Body of pancreas (tissue), 4 donors: ENCODE results near the gene OR51S1.

Experiments
- POLR2A ChIP-seq, 3 donors: fragments of 450-650 bp; IDR thresholded peaks; one replicate each; pipeline ENCODE4 v1.6.1; 2016; ENCODE audit warnings: antibody characterized with exemption in 3 of 3, mild to moderate bottlenecking in 2 of 3
- TF ChIP-seq, protein P1 (sequence below), 7 experiments: fragments of 450-650 bp in 4 of 7; fragments of 200-600 bp in 3 of 7; sonication (generic) in 3 of 7; IDR thresholded peaks; one replicate each; pipeline ENCODE4 v1.5.1; 2016 to 2019; ENCODE audit warnings: antibody characterized with exemption in 7 of 7

DNA sequence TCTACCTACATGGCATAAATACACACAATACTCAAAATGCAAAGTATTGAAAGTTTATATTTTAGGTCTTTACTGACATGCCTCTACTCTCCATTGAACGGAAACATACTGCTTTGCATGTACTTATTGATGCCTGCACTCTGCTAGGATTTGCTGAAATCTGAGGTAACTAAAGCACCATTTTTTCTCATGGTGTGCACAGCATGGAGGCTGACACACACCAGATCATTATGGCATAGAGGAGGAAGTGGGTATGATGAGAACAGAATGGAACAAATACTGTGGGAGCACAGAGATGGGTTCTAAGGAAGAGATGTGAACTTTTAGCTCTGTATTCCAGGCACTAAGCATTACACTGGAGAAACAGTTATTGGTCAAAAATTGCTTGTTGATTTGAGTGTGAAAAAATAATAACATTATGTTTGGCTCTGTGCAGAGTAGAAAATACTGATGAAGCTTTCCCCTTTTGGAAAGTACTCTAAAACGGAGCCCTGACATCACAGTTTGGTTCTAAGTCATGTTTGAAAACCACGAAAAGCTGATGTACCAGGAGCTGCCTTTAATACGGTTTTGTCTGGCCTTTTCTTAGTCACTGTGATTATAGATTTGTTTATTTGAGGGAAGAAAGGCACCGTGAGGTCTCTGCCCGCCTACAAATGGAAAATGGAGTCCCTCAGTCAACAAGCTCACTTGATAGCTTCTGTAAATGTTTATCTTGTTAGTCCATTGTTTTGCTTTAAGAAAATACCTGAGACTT lies 50.4 kb downstream of the OR51S1 start:
- TF ChIP-seq, protein P1, sequence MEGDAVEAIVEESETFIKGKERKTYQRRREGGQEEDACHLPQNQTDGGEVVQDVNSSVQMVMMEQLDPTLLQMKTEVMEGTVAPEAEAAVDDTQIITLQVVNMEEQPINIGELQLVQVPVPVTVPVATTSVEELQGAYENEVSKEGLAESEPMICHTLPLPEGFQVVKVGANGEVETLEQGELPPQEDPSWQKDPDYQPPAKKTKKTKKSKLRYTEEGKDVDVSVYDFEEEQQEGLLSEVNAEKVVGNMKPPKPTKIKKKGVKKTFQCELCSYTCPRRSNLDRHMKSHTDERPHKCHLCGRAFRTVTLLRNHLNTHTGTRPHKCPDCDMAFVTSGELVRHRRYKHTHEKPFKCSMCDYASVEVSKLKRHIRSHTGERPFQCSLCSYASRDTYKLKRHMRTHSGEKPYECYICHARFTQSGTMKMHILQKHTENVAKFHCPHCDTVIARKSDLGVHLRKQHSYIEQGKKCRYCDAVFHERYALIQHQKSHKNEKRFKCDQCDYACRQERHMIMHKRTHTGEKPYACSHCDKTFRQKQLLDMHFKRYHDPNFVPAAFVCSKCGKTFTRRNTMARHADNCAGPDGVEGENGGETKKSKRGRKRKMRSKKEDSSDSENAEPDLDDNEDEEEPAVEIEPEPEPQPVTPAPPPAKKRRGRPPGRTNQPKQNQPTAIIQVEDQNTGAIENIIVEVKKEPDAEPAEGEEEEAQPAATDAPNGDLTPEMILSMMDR (IDR thresholded peaks at IDR 0.05): no peak
- TF ChIP-seq POLR2A (IDR thresholded peaks at IDR 0.05): no peak
